Skeletal muscle tissue (tissue), 4 donors: ENCODE measurements around the gene RIMS4. TPM values are rescaled to one million over a fixed set of nuclear protein-coding genes. Genes with fewer than 3 reads are reported as not detected.

ENCODE experiments used
- H3K27ac ChIP-seq: one replicate; pipeline ENCODE4 v1.7.0; 2013; ENCODE audit warnings: mild to moderate bottlenecking, low read depth, low read length, inconsistent platforms
- H3K27me3 ChIP-seq, 3 donors: one replicate each; pipeline ENCODE4 v1.7.0; 2013; ENCODE audit warnings: low read length in 3 of 3; ENCODE audit not compliant: control insufficient read depth in 3 of 3, insufficient read depth in 3 of 3
- H3K36me3 ChIP-seq, 3 donors: one replicate each; pipeline ENCODE4 v1.7.0; 2013; ENCODE audit warnings: low read length in 3 of 3; ENCODE audit not compliant: control insufficient read depth in 3 of 3, insufficient read depth in 3 of 3
- H3K4me1 ChIP-seq, 3 donors: one replicate each; pipeline ENCODE4 v1.7.0; 2013; ENCODE audit warnings: low read length in 3 of 3, mild to moderate bottlenecking in 3 of 3; ENCODE audit not compliant: control insufficient read depth in 3 of 3, insufficient read depth in 3 of 3
- H3K4me3 ChIP-seq, 3 donors: one replicate each; pipeline ENCODE4 v1.7.0; 2013; ENCODE audit warnings: low read length in 3 of 3
- H3K9ac ChIP-seq, 3 donors: one replicate each; pipeline ENCODE4 v1.7.0; 2013; ENCODE audit warnings: low read length in 3 of 3, mild to moderate bottlenecking in 3 of 3, moderate library complexity in 2 of 3, low read depth in 1 of 3
- H3K9me3 ChIP-seq, 3 donors: one replicate each; pipeline ENCODE4 v1.7.0; 2013; ENCODE audit warnings: low read length in 3 of 3; ENCODE audit not compliant: control insufficient read depth in 3 of 3
- total RNA-seq: library from RNA; depleted of rRNA; stranded (reverse); fragments of >200 nt; gene quantifications from one replicate; pipeline ENCODE4 v1.2.3, GENCODE V29; 2014
- donor health status: Osteomylitis.

The RIMS4 gene
- total RNA-seq, 1 donor from 2014 or later = 3.1 TPM

- H3K9me3 ChIP-seq = peaks cover 0 to 2% (median 0%) of the 10 kb centered on the region in 3 donors
- no peak overlapping the region for H3K4me3 ChIP-seq
- H3K9ac ChIP-seq = no peak overlapping the region
- no peaks in the 10 kb centered on the region for H3K4me1 ChIP-seq
- H3K27ac ChIP-seq = no peak overlapping the region
- H3K27me3 ChIP-seq = peaks cover 3 to 6% (median 4%) of the 10 kb centered on the region in 3 donors
- no peaks in the 10 kb centered on the region for H3K36me3 ChIP-seq
Measured at GRCh38 chr20:44843876-44844275, 33.5 kb upstream of the RIMS4 start.

- H3K9me3 ChIP-seq = peaks cover 0 to 2% (median 0%) of the 10 kb centered on the region in 3 donors
- peaks cover 3 to 6% (median 4%) of the 10 kb centered on the region in 3 donors for H3K27me3 ChIP-seq
- H3K27ac ChIP-seq = no peak overlapping the region
- H3K36me3 ChIP-seq = no peaks in the 10 kb centered on the region
- H3K4me1 ChIP-seq = peaks cover 0 to 7% (median 3%) of the 10 kb centered on the region in 3 donors
- H3K4me3 ChIP-seq = no peak overlapping the region
- no peak overlapping the region for H3K9ac ChIP-seq
Measured at GRCh38 chr20:44841955-44842354, 31.6 kb upstream of the RIMS4 start.

GRCh38 chr20:44840826-44841225, 30.5 kb upstream of the RIMS4 start:
- no peaks in the 10 kb centered on the region for H3K9me3 ChIP-seq
- no peak overlapping the region for H3K9ac ChIP-seq
- H3K27me3 ChIP-seq = peaks cover 6 to 9% (median 8%) of the 10 kb centered on the region in 3 donors

GRCh38 chr20:44839481-44839880, 29.1 kb upstream of the RIMS4 start:
- H3K27me3 ChIP-seq = peaks cover 6 to 9% (median 8%) of the 10 kb centered on the region in 3 donors
- H3K9me3 ChIP-seq = no peaks in the 10 kb centered on the region

More at GRCh38 chr20:44840826-44841225, 30.5 kb upstream of the RIMS4 start:
- Histone ChIP-seq H3K27ac (no peak overlapping the region), H3K4me3 (no peak overlapping the region), H3K36me3 (no peaks in the 10 kb centered on the region), H3K4me1 (peaks cover 0 to 7% (median 3%) of the 10 kb centered on the region in 3 donors)

GRCh38 chr20:44838521-44838920, 28.2 kb upstream of the RIMS4 start:
- no peak overlapping the region for H3K9ac ChIP-seq
- H3K4me3 ChIP-seq = no peak overlapping the region
- no peaks in the 10 kb centered on the region for H3K9me3 ChIP-seq
- no peak overlapping the region for H3K27ac ChIP-seq
- H3K36me3 ChIP-seq = no peaks in the 10 kb centered on the region
- peaks cover 0 to 9% (median 4%) of the 10 kb centered on the region in 3 donors for H3K27me3 ChIP-seq
- peaks cover 0 to 7% (median 3%) of the 10 kb centered on the region in 3 donors for H3K4me1 ChIP-seq

More at GRCh38 chr20:44839481-44839880, 29.1 kb upstream of the RIMS4 start:
- no peaks in the 10 kb centered on the region for H3K36me3 ChIP-seq
- peaks cover 0 to 7% (median 3%) of the 10 kb centered on the region in 3 donors for H3K4me1 ChIP-seq
- H3K9ac ChIP-seq = no peak overlapping the region
- H3K27ac ChIP-seq = no peak overlapping the region
- no peak overlapping the region for H3K4me3 ChIP-seq

- Histone ChIP-seq H3K36me3 (no peaks in the 10 kb centered on the region), H3K9me3 (no peaks in the 10 kb centered on the region), H3K9ac (no peak overlapping the region), H3K27ac (no peak overlapping the region), H3K4me1 (peaks cover 0 to 7% (median 3%) of the 10 kb centered on the region in 3 donors), H3K27me3 (peaks cover 0 to 9% (median 4%) of the 10 kb centered on the region in 3 donors), H3K4me3 (no peak overlapping the region)
Measured at GRCh38 chr20:44837946-44838345, 27.6 kb upstream of the RIMS4 start.

- no peaks in the 10 kb centered on the region for H3K9me3 ChIP-seq
- H3K4me3 ChIP-seq = no peak overlapping the region
- H3K36me3 ChIP-seq = no peaks in the 10 kb centered on the region
- no peak overlapping the region for H3K9ac ChIP-seq
- H3K27me3 ChIP-seq = peaks cover 0 to 6% (median 4%) of the 10 kb centered on the region in 3 donors
- H3K27ac ChIP-seq = no peak overlapping the region
- peaks cover 0 to 7% (median 3%) of the 10 kb centered on the region in 3 donors for H3K4me1 ChIP-seq
Measured at GRCh38 chr20:44836601-44837120, 26.3 kb upstream of the RIMS4 start.

GRCh38 chr20:44835661-44836221, 25.4 kb upstream of the RIMS4 start:
- H3K9me3 ChIP-seq = no peaks in the 10 kb centered on the region
- H3K27me3 ChIP-seq = peaks cover 0 to 6% (median 4%) of the 10 kb centered on the region in 3 donors
- H3K4me1 ChIP-seq = peaks cover 0 to 7% (median 3%) of the 10 kb centered on the region in 3 donors
- H3K27ac ChIP-seq = no peak overlapping the region
- no peak overlapping the region for H3K9ac ChIP-seq
- no peak overlapping the region for H3K4me3 ChIP-seq
- no peaks in the 10 kb centered on the region for H3K36me3 ChIP-seq

- no peaks in the 10 kb centered on the region for H3K9me3 ChIP-seq
- H3K27me3 ChIP-seq = peaks cover 0 to 6% (median 4%) of the 10 kb centered on the region in 3 donors
- no peak overlapping the region for H3K27ac ChIP-seq
- no peak overlapping the region for H3K9ac ChIP-seq
- H3K4me1 ChIP-seq = peaks cover 0 to 7% (median 3%) of the 10 kb centered on the region in 3 donors
- H3K4me3 ChIP-seq = no peak overlapping the region
- H3K36me3 ChIP-seq = no peaks in the 10 kb centered on the region
Measured at GRCh38 chr20:44835116-44835515, 24.8 kb upstream of the RIMS4 start.

GRCh38 chr20:44834693-44835092, 24.3 kb upstream of the RIMS4 start:
- Histone ChIP-seq H3K27me3 (peaks cover 0 to 8% (median 4%) of the 10 kb centered on the region in 3 donors), H3K9me3 (no peaks in the 10 kb centered on the region), H3K4me3 (no peak overlapping the region), H3K27ac (no peak overlapping the region), H3K4me1 (peaks cover 0 to 7% (median 3%) of the 10 kb centered on the region in 3 donors), H3K36me3 (no peaks in the 10 kb centered on the region), H3K9ac (no peak overlapping the region)
